Right lobe of liver (tissue), 4 donors: ENCODE measurements around the gene OR2K2.

ENCODE experiments used
- CTCF ChIP-seq, 4 donors: fragments of 200-600 bp in 3 of 4; fragments of 450-650 bp in 1 of 4; IDR thresholded peaks; one replicate each; pipeline versions ENCODE4 v1.5.1 to v1.8.0; 2016 to 2022; ENCODE audit warnings: antibody characterized with exemption in 4 of 4, mild to moderate bottlenecking in 2 of 4
- POLR2A ChIP-seq: fragments of 450-650 bp; IDR thresholded peaks from one replicate; pipeline ENCODE4 v1.6.1; 2017; ENCODE audit warnings: antibody characterized with exemption, mild to moderate bottlenecking
- donor health status: DM: no; HTN: no; CAD: no.
- donor health status: DM: no; HTN: no; CAD: no.
- donor health status: DM: no; HTN: yes; CAD: no.

- no peak for TF ChIP-seq CTCF (IDR thresholded peaks at IDR 0.05)
- TF ChIP-seq POLR2A: no peak
Observed at GRCh38 chr9:111366978-111367377, 37.0 kb upstream of the OR2K2 start.
